Thoracic aorta (tissue), 2 donors: ENCODE results near the gene PIK3AP1. TPM values are rescaled to one million over a fixed set of nuclear protein-coding genes. Genes with fewer than 3 reads are reported as not detected.
"Not testable (repeated sequence)": the region's sequence is repeated elsewhere in the genome, so short reads cannot be mapped to it uniquely, and the experiment has no call there.

ENCODE experiments used
- ATAC-seq: fragments of 150-250 bp; one replicate; pipeline ENCODE4 v1.8.0; 2017; ENCODE audit warnings: low read depth; ENCODE audit not compliant: insufficient number of reproducible peaks, low FRiP score
- DNase-seq: peaks from one replicate; pipeline ENCODE4 v3.0.0-alpha.2; 2020; ENCODE audit warnings: low spot score
- H3K27ac ChIP-seq, 2 donors: fragments of 200-600 bp; sonication (generic); 1 replicate in 1 of 2; 2 replicates in 1 of 2; pipeline ENCODE4 v1.5.1; 2016; ENCODE audit warnings: mild to moderate bottlenecking in 2 of 2, moderate library complexity in 2 of 2
- H3K27me3 ChIP-seq: fragments of 200-600 bp; sonication (generic); replicated peaks from 2 replicates; pipeline ENCODE4 v1.6.0; 2016; ENCODE audit warnings: mild to moderate bottlenecking; ENCODE audit not compliant: insufficient read depth
- H3K36me3 ChIP-seq: fragments of 200-600 bp; sonication (generic); one replicate; pipeline ENCODE4 v1.5.1; 2016
- H3K4me1 ChIP-seq, 2 donors: fragments of 200-600 bp; sonication (generic); 1 replicate in 1 of 2; 2 replicates in 1 of 2; pipeline versions ENCODE4 v1.5.1 to v1.6.0; 2016; ENCODE audit warnings: low read depth in 2 of 2, mild to moderate bottlenecking in 1 of 2; ENCODE audit not compliant: control insufficient read depth in 1 of 2
- H3K4me3 ChIP-seq: fragments of 200-600 bp; sonication (generic); 2 replicates; pipeline ENCODE4 v1.5.1; 2016; ENCODE audit warnings: mild to moderate bottlenecking
- H3K9me3 ChIP-seq: fragments of 200-600 bp; sonication (generic); 2 replicates; pipeline ENCODE4 v1.5.1; 2016
- total RNA-seq, 2 donors: library from RNA; depleted of rRNA; stranded (reverse); fragments of >200 nt; gene quantifications; one replicate each; pipeline versions ENCODE4 v1.1.0 to v1.2.3, GENCODE V29; 2016
- TF ChIP-seq, protein P1 (sequence below): fragments of 200-600 bp; sonication (generic); IDR thresholded peaks from one replicate; pipeline ENCODE4 v1.5.1; 2019; ENCODE audit warnings: antibody characterized with exemption

Gene PIK3AP1
- total RNA-seq, 2 donors from 2014 or later: 20.2 to 23.6 TPM

DNA sequence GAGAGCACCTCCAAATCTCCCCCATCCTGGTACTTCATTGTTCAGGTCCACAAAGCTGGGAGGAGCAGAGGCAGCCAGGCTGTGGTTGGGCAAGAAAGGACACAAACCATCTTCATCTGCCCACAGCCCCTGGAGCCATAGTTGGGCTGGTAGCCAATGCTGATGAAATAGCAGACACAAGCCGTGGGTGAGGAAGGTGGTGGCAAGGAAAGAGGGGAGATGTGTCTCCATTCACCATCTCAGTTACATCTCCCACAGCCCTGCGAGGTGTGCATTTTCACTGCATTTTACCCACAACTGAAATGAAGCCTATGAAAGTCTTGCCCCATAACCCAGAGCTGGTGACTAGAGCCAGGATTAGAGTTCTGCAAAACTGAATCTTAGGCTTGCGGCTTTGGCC lies 35.0 kb downstream of the PIK3AP1 start:
- no peaks in the 10 kb centered on the region for H3K4me1 ChIP-seq
- ATAC-seq (no peak), DNase-seq (no peak)
- H3K27me3 ChIP-seq: no peaks in the 10 kb centered on the region
- H3K4me3 ChIP-seq: no peak overlapping the region
- H3K27ac ChIP-seq: no peak overlapping the region
- no peaks in the 10 kb centered on the region for H3K36me3 ChIP-seq
- TF ChIP-seq, protein P1, sequence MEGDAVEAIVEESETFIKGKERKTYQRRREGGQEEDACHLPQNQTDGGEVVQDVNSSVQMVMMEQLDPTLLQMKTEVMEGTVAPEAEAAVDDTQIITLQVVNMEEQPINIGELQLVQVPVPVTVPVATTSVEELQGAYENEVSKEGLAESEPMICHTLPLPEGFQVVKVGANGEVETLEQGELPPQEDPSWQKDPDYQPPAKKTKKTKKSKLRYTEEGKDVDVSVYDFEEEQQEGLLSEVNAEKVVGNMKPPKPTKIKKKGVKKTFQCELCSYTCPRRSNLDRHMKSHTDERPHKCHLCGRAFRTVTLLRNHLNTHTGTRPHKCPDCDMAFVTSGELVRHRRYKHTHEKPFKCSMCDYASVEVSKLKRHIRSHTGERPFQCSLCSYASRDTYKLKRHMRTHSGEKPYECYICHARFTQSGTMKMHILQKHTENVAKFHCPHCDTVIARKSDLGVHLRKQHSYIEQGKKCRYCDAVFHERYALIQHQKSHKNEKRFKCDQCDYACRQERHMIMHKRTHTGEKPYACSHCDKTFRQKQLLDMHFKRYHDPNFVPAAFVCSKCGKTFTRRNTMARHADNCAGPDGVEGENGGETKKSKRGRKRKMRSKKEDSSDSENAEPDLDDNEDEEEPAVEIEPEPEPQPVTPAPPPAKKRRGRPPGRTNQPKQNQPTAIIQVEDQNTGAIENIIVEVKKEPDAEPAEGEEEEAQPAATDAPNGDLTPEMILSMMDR: no peak
- H3K9me3 ChIP-seq: no peaks in the 10 kb centered on the region

DNA sequence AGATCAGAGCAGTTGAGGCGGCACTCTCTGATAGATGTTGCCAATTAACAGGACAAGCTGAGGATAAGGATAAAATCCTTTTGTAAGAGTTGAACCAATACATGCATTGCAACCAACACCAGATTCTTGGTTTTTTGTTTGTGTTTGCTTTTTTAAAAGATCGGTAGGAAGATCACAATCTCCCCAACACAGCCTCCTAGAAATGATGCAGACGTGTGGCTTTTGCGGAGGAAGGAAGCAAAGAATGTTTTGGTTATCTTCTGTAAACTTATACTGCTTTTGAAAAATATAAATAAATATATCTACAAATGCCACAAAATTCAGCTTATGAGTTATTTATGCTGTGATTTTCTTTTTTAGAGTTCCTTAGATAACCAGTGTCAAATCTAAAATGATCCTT lies 35.5 kb downstream of the PIK3AP1 start:
- Histone ChIP-seq H3K4me3 (no peak overlapping the region), H3K27me3 (no peaks in the 10 kb centered on the region), H3K9me3 (no peaks in the 10 kb centered on the region), H3K4me1 (no peaks in the 10 kb centered on the region), H3K36me3 (no peaks in the 10 kb centered on the region), H3K27ac (no peak overlapping the region)
- TF ChIP-seq, protein P1: no peak
- ATAC-seq: no peak
- no peak for DNase-seq

DNA sequence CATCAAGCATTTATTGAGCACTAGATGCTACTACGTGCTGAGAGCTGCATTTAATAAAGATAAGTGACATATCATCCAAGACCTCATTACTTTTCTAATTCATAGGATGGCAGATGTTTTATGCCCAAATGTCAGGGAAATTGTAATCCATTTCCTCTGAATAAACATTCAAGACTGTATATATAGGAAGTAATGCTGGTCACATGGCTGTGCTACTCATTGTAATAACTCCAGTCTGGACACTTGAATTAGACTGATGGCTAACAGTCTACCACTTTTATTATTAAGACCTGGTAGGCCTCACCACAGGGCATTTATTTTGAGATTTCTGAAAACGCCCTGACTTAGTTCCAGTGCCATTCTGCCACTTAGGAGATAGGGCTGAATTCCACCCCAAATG lies 36.6 kb downstream of the PIK3AP1 start:
- no peaks in the 10 kb centered on the region for H3K27me3 ChIP-seq
- no peaks in the 10 kb centered on the region for H3K9me3 ChIP-seq
- H3K36me3 ChIP-seq: no peaks in the 10 kb centered on the region
- H3K4me3 ChIP-seq: no peak overlapping the region
- H3K4me1 ChIP-seq: no peaks in the 10 kb centered on the region
- TF ChIP-seq, protein P1: no peak
- DNase-seq: no peak
- no peak overlapping the region for H3K27ac ChIP-seq
- ATAC-seq: no peak

DNA sequence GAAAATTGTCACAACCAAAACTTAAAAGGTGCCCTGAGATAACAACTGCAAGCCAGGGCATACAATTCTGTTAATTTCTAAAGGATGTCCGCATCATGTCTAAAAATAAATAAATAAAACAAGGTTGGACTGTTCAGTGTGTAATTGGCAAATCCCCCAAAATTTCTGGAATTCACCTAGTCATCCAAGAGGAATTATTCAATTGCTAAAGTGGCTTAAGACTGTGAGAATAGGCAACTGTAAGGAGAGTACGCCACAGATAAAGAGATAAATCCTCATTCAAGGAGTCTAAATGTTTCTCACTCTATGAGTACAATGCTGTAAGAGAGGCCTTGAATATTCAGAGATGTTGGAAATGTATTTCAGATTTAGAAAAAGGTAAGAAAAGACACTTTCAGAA lies 37.2 kb downstream of the PIK3AP1 start:
- ATAC-seq: no peak

DNA sequence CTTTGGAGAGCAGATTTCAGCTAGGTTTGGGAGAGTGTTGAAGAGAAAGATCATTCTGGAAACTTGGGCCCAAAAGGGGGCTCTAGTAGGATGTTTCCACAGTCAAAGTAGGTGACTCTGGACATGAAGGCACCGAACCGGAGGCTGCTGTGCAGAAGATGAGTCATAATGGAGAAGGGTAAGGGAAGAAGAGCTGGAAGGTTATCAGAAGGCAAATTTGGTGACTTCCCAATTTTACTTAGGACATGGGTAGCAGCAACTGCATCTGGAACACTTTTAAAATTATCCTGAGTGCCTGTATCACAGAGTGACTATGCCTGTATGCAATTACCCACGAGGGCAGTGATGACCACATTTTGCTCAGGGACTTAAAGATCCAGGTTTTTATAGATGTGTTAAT lies 38.8 kb downstream of the PIK3AP1 start:
- TF ChIP-seq, protein P1: no peak
- H3K9me3 ChIP-seq: no peaks in the 10 kb centered on the region
- DNase-seq (no peak), ATAC-seq (no peak)
- no peak overlapping the region for H3K4me3 ChIP-seq
- H3K36me3 ChIP-seq: no peaks in the 10 kb centered on the region
- H3K27ac ChIP-seq: no peak overlapping the region
- H3K27me3 ChIP-seq: no peaks in the 10 kb centered on the region
- H3K4me1 ChIP-seq: no peaks in the 10 kb centered on the region

More for the DNA sequence above, 37.2 kb downstream of the PIK3AP1 start:
- DNase-seq: no peak
- Histone ChIP-seq H3K9me3 (no peaks in the 10 kb centered on the region), H3K4me1 (no peaks in the 10 kb centered on the region), H3K27me3 (no peaks in the 10 kb centered on the region), H3K36me3 (no peaks in the 10 kb centered on the region), H3K4me3 (no peak overlapping the region), H3K27ac (no peak overlapping the region)
- TF ChIP-seq, protein P1: no peak

DNA sequence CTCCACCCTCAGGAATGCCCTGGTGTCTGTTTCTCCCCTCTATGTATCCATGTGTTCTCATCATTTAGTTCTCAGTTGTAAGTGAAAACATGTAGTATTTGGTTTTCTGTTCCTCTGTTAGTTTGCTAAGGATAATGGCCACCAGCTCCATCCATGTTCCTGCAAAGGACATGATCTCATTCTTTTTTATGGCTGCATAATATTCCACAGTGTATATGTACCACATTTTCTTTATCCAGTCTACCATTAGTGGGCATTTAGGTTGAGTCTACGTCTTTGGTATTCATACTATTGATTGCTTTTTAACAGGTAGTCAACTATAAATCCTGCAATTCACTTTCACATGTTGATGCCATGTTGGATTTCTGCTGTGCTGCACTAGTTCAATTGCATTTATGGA lies 39.9 kb downstream of the PIK3AP1 start:
- H3K36me3 ChIP-seq, H3K27ac ChIP-seq, ATAC-seq, DNase-seq, H3K27me3 ChIP-seq, H3K4me3 ChIP-seq, H3K9me3 ChIP-seq, H3K4me1 ChIP-seq: not testable (repeated sequence)
